A673 (cell line): ENCODE results near the gene ZC3H7B.

Experiments used
- CTCF ChIP-seq: fragments of 300-800, 200-600 bp; sonication (generic); conservative IDR thresholded peaks from 2 replicates; pipeline ENCODE4 v1.5.1; 2017; ENCODE audit warnings: low read depth, mild to moderate bottlenecking, antibody characterized with exemption, low read length, moderate library complexity, mixed read lengths
- EZH2 ChIP-seq: fragments of 200-600 bp; sonication (generic); IDR thresholded peaks from 2 replicates; pipeline ENCODE4 v1.6.1; 2017; ENCODE audit warnings: borderline replicate concordance, low read depth, mild to moderate bottlenecking, mixed read lengths, antibody characterized with exemption, low read length; ENCODE audit not compliant: poor library complexity, severe bottlenecking

- TF ChIP-seq EZH2: no peak
- no peak for TF ChIP-seq CTCF
These were observed 79.6 kb downstream of the ZC3H7B start for GRCh38 chr22:41380993-41381328.
